Neutrophil (primary cell): ENCODE data around the gene MZB1.

Experiments
- H3K27ac ChIP-seq: fragments of 200-600 bp; sonication (generic); 2 replicates; pipeline ENCODE4 v1.5.1; 2016; ENCODE audit warnings: mild to moderate bottlenecking, moderate library complexity
- H3K27me3 ChIP-seq: fragments of 200-600 bp; sonication (generic); 2 replicates; pipeline ENCODE4 v1.6.0; 2016; ENCODE audit warnings: mild to moderate bottlenecking
- H3K36me3 ChIP-seq: fragments of 200-600 bp; sonication (generic); 2 replicates; pipeline ENCODE4 v1.5.1; 2017
- H3K4me1 ChIP-seq, 2 experiments: fragments of 200-600 bp in 1 of 2; sonication (generic) in 1 of 2; 1 replicate in 1 of 2; 2 replicates in 1 of 2; pipeline versions ENCODE4 v1.5.1 to v1.6.1; 2013 to 2016; ENCODE audit warnings: low read depth in 1 of 2, low read length in 1 of 2, mild to moderate bottlenecking in 1 of 2, moderate library complexity in 1 of 2; ENCODE audit not compliant: control insufficient read depth in 1 of 2, insufficient read depth in 1 of 2
- H3K4me3 ChIP-seq, 2 experiments: fragments of 200-600 bp in 1 of 2; sonication (generic) in 1 of 2; 1 replicate in 1 of 2; 2 replicates in 1 of 2; pipeline ENCODE4 v1.5.1; 2013 to 2016; ENCODE audit warnings: low read depth in 1 of 2, low read length in 1 of 2, mild to moderate bottlenecking in 1 of 2, moderate library complexity in 1 of 2
- H3K9me3 ChIP-seq: fragments of 200-600 bp; sonication (generic); 2 replicates; pipeline ENCODE4 v1.5.1; 2016
- CTCF ChIP-seq: fragments of 200-600 bp; sonication (generic); IDR thresholded peaks from 2 replicates; pipeline ENCODE4 v1.5.1; 2016; ENCODE audit warnings: antibody characterized with exemption

MZB1 gene

GRCh38 chr5:139383993-139384590 lies 5.6 kb downstream of the MZB1 start:
- Histone ChIP-seq H3K27me3 (no peaks in the 10 kb centered on the region), H3K4me1 (peaks cover 44 to 59% of the 10 kb centered on the region in 2 experiments), H3K36me3 (no peaks in the 10 kb centered on the region), H3K27ac (peak overlapping the region; percentile 86), H3K4me3 (no peak overlapping the region), H3K9me3 (no peaks in the 10 kb centered on the region)
- TF ChIP-seq CTCF, result no peak

GRCh38 chr5:139383275-139383992 lies 6.3 kb downstream of the MZB1 start, which contains the start of gene SLC23A1:
SLC23A1 (minus strand) TSS chr5:139383297; CDS start chr5:139383253, 44 bp downstream.
- Histone ChIP-seq H3K4me3 (no peak within 1 kb of the TSS), H3K9me3 (no peaks in the 10 kb centered on the region), H3K27ac (peak within 1 kb of the TSS; percentile 86), H3K4me1 (peaks cover 43 to 52% of the 10 kb centered on the region in 2 experiments), H3K27me3 (no peaks in the 10 kb centered on the region), H3K36me3 (no peaks in the 10 kb centered on the region)
- TF ChIP-seq CTCF, result no peak

- peaks cover 37 to 46% of the 10 kb centered on the region in 2 experiments for H3K4me1 ChIP-seq
- no peak overlapping the region for H3K4me3 ChIP-seq
- TF ChIP-seq CTCF, result no peak
- no peak overlapping the region for H3K27ac ChIP-seq
- no peaks in the 10 kb centered on the region for H3K9me3 ChIP-seq
- no peaks in the 10 kb centered on the region for H3K27me3 ChIP-seq
- peaks cover 6% of the 10 kb centered on the region for H3K36me3 ChIP-seq
Measured at GRCh38 chr5:139382807-139383206, 6.9 kb downstream of the MZB1 start.

- no peak for TF ChIP-seq CTCF
- peaks cover 36 to 42% of the 10 kb centered on the region in 2 experiments for H3K4me1 ChIP-seq
- H3K4me3 ChIP-seq, result no peak overlapping the region
- no peak overlapping the region for H3K27ac ChIP-seq
- no peaks in the 10 kb centered on the region for H3K9me3 ChIP-seq
- no peaks in the 10 kb centered on the region for H3K27me3 ChIP-seq
- peaks cover 7% of the 10 kb centered on the region for H3K36me3 ChIP-seq
Measured at GRCh38 chr5:139381837-139382761, 7.6 kb downstream of the MZB1 start.

GRCh38 chr5:139379626-139380449 lies 9.9 kb downstream of the MZB1 start:
- no peak for TF ChIP-seq CTCF
- peaks cover 13% of the 10 kb centered on the region for H3K36me3 ChIP-seq
- peaks cover 16 to 20% of the 10 kb centered on the region in 2 experiments for H3K4me1 ChIP-seq
- no peaks in the 10 kb centered on the region for H3K9me3 ChIP-seq
- H3K4me3 ChIP-seq, result no peak overlapping the region
- no peak overlapping the region for H3K27ac ChIP-seq
- no peaks in the 10 kb centered on the region for H3K27me3 ChIP-seq
